GM19239 (cell line): Measurements from ENCODE around the gene MCU.
"Not testable (repeated sequence)": the region's sequence is repeated elsewhere in the genome, so short reads cannot be mapped to it uniquely, and the experiment has no call there.

ENCODE experiments used
- DNase-seq: peaks from one replicate; pipeline ENCODE4 v3.0.0; 2011; ENCODE audit warnings: low spot score; ENCODE audit not compliant: insufficient read length
- FAIRE-seq: peaks from 2 replicates; lab custom pipeline; 2011; peaks lifted over from hg19 to GRCh38; lab: Jason Lieb, UNC

MCU gene

DNA sequence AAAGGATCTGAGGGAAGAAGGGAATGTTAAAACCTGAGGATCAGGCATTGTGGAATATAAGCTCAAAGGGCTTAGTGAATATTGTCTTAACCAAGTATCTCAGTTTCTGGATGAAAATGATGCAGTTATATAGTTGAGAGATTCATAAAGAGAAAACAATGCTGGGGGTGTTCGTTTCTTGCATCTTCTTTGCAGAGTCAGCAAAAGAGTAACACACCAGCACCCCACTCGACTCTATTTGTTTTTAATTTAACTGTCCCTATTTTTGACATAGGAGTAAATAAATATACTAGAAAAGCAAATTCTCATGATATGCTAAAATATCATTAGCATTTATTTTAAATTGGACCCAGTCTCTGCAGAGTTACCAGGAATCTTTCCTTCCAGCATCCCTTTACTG lies 194.0 kb downstream of the MCU start:
- no peak for FAIRE-seq

DNA sequence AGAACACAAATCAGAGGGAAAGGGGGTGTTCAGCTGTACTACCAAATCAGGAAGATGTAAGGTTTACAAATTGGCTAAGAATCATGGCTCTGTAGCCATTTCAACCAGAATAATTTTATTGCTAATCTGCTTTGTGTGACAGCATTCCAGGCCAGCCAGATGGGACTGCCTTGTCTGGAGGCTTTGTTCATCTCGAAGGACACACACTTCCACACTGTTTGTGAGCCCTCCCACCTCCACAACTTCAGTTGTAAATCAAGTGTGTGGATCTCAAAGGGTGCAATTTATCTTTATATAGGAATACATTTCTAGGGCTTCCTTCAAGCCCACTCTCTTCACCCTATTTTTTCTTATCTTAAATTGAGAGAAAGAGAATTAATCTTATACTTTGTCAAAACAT lies 194.7 kb downstream of the MCU start:
- DNase-seq (no peak), FAIRE-seq (no peak)

More for the DNA sequence above, 194.0 kb downstream of the MCU start:
- DNase-seq = no peak

DNA sequence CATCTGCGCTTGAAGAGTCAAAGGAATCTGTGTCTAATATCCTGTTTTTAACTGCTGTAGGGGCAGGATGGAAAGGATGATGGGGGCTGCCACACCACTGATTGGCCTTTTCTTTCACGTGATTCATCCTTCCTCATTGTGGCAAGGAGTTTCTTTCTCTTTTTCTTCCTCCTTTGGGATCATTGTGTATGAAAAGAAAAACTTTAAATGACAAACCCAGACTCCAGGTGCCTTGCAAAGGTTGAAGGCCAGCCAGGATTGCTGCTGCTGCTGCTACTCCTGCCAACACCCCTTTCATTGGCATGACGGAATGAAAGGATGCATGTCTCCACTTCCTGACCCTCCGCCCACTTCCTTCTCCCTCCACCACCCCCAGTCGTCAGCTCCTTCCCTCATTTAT lies 195.1 kb downstream of the MCU start:
- DNase-seq = no peak
- FAIRE-seq = no peak

DNA sequence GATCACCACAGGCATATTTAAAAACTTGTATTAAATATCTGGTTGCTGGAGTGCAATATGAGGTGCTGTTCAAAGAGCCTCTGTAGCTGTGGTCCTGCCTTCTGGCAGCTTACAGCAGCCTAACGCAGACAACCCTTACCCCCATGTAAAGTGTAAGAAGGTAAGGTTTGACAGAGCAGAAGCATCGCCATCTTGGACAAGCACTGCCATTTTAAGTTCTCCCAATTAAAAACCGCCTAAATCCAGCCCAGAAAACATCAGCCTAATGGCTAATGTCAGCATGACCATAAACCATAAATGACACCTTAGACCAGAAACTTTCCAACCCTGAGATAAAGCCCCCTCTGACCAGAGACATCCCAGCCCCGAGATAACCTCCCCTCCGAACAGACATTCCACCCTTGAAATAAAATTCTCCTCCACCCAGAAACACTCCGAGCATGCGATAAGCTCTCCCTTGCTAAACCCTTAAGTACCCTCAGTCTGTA lies 196.3 kb downstream of the MCU start:
- no peak for DNase-seq
- FAIRE-seq = no peak

DNA sequence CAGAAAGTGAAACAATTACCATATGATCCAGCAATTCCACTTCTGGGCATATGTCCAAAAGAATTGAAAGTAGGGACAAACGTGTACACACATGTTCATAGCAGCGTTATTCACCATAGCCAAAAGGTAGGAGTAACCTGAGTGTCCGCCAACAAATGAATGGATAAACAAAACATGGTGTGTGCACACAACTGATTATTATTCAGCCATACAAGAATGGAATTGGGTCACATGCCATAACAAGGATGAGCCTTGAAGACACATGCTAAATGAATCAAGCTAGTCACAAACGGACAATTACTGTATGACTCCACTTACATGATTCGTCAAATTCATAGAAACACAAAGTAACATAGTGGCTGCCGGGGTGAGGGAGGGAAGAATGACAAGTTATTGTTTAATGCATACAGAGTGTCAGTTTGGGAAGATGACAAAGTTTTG lies 197.5 kb downstream of the MCU start:
- FAIRE-seq (no peak), DNase-seq (no peak)

DNA sequence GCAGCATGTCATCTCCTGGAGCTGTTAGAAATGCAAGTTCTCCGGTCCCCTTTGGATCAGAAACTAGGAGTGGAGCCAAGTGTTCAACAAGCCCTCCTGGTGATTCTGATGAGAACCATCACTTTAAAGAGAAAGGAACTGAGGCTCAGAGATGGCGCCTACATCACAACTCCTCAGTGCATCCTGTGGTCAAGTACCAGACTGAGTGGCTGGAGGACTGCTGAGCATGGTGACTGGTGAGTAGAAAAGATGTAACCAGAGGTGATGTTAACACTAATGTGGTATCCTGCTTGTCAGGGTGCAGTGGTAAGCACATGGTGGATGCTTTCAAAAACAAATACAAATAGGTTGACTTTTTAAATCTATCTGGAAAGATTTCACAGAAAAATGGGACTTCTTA lies 198.1 kb downstream of the MCU start:
- DNase-seq (no peak), FAIRE-seq (no peak)

DNA sequence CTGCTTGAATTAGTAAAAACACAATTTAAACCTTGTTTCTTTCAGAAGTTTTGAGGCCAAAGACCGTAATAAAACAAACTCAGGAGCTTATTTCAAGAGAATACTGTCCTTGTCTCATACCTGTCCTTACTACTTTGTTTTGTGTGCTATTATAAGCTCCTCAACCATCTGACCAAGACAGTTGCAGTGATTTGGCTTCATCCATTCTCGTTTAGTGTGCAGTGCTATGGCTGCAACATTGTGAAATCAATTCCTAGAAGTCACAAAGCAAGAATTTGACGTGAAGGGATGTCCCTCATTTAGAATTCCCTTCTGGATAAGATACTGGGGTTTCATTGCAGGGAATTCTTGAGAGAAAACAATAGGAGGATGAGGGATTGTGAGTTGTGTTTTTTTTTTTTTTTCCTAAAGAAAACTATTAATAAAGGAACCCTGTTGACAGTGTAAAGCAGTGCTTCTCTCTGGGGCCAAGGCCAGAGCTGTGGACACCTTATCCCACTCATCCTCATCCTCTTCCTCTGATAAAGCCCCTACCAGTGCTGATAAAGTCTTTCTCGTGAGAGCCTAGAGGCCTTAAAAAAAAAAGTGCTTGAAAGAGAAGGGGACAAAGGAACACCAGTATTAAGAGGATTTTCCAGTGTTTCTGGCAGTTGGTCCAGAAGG lies 201.3 kb downstream of the MCU start, which contains the start of gene OIT3:
Gene OIT3, plus strand, starts transcription at position 604 of the 663 bp plus-strand sequence. CDS start 60 bp downstream, outside the sequence.
- DNase-seq (no peak), FAIRE-seq (no peak)

DNA sequence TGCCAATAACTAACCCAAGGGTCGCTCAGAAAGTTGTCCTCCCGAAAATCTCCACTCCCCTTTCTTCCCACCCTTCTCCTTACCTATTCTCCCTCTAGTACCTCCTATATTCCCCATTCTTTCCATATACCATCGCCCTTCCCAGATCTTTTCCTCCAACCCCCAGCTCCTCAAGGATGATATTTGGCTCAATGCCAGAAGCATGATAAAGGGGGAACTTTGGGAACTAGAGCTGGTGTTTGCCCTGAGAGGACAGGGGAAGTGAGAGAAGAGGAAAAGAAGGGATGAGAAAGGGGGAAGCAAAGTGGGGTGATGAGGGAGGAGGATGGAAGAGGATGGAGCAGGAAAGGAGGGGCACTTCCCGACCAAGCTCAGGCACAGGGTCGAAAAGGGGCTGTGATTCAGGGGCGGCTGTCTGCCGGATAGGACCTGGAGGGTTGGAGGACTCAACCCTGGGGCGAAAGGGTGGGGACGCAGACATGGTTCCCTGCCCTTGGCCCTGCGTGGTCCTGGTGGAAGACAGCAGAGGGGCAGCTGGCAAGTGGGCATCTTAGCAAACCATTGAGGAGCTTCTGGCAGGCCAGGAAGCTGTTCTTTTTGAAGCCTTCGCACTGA lies 203.4 kb downstream of the MCU start:
- no peak for FAIRE-seq
- no peak for DNase-seq

DNA sequence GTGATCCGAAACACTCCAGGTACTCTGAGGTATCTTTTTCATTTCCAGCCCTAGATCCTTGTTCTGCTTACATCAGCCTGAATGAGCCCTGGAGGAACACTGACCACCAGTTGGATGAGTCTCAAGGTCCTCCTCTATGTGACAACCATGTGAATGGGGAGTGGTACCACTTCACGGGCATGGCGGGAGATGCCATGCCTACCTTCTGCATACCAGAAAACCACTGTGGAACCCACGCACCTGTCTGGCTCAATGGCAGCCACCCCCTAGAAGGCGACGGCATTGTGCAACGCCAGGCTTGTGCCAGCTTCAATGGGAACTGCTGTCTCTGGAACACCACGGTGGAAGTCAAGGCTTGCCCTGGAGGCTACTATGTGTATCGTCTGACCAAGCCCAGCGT lies 206.7 kb downstream of the MCU start:
- no peak for DNase-seq
- no peak for FAIRE-seq

DNA sequence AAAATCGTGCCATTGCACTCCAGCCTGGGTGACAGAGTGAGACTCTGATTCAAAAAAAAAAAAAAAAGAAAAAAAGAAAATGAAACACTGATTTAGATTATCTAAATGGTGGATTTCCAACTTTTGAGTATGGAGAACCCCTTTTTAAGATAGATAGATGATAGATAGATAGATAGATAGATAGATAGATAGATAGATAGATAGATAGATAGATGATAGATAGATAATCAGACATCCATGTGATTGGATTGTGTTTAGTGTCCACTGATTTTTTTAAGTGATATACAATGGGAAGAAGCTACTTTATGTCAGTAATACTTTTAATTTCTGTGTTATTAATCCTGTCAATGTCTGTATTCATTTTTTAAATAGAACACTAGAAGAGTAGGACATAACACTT lies 207.6 kb downstream of the MCU start:
- FAIRE-seq (no peak), DNase-seq (no peak)

DNA sequence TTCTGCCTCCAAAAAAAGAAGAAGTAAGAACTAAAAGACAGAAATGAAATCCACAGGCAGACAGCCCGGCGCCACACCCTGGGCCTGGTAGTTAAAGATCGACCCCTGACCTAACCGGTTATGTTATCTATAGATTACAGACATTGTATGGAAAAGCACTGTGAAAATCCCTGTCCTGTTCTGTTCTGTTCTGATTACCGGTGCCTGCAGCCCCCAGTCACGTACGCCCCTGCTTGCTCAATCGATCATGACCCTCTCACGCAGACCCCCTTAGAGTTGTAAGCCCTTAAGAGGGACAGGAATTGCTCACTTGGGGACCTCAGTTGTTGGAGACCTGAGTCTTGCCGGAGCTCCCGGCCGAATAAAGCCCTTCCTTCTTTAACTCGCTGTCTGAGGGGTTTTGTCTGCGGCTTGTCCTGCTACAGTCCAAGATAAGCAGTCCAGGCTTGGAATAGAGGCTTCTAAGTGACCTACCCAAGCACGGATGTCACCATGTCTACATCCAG lies 212.1 kb downstream of the MCU start:
- FAIRE-seq, DNase-seq: not testable (repeated sequence)

DNA sequence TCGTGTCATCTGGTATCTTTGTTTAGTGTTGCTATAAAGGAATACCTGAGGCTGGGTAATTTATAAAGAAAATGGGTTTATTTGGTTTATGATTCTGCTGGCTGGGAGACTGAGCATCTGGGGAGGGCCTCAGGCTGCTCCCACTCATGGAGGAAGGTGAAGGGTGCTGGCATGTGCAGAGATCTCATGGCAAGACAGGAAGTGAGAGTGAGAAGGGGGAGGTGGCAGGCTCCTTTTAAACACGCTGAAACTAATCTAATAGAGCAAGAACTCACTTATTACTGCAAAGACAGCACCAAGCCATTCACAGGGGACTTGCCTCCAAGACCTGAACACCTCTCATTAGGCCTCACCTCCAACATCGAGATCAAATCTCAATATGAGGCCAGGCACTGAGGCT lies 212.9 kb downstream of the MCU start:
- FAIRE-seq (no peak), DNase-seq (no peak)

DNA sequence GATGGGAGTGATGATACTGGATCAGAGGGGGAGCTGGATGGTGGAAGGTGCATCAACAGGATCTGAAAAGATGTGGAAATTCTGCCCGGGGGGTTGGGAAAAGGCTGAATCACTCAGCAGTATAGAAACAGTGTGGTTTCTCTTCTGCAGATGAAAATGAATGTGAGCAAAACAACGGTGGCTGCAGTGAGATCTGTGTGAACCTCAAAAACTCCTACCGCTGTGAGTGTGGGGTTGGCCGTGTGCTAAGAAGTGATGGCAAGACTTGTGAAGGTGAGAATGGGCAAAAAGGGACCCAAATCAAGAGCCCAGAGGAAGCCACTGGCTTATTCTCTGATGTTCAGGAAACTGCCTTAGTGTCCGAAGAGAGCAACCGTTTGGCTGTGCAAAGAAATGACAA lies 214.5 kb downstream of the MCU start:
- no peak for DNase-seq
- FAIRE-seq = no peak

DNA sequence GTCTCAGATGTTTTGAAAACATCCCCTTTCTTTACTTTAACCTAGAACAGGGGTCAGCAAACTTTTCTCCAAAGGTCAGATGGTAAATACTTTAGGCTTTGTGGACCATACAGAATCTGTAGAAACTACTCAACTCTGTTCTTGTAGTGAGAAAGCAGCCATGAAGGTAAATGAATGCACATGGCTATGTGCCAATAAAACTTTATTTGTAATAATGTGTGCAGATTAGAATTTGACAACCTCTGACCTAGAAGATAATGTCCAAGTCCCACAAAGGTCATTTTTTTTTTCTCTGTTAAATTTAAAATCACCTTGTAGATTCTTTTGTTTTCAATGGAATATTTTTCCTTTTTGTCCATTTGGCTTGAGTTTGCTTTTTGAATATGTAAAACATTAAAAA lies 218.8 kb downstream of the MCU start:
- no peak for FAIRE-seq

DNA sequence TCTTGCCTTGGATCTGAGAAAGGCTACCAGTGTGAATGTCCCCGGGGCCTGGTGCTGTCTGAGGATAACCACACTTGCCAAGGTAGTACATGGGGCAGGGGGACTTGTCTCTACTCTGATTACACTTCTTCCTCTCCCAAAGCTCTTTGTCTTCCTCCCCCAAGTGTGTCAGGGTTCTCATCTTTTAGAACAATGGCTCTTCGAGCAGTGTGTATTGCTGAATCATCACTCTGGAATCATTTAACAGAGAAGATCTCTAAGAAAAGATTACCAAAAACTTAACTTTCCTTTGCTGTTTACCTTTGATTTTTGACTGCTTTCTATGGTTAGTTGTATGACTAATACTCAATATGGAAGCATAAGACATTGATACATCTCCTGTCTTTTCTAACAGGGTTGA lies 219.8 kb downstream of the MCU start:
- DNase-seq (no peak), FAIRE-seq (no peak)

More for the DNA sequence above, 218.8 kb downstream of the MCU start:
- no peak for DNase-seq

DNA sequence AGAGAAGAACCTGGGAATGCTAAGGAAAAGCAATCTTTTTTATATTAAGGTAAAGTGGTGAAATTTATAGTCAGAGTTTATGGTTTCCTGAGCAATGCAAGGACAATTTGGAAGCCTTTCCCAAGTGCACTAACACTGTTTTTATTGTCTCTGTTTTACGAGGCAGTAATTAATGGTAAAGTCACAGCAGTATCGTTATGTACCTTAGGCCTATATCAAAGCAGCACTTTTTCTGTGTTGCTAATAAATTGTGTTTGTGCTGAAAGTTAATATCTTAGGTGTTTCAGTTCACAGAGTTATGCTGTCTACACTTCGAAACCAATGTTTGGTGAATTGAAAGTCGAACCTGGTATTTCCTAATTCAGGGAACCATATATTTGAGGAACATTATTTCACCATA lies 220.8 kb downstream of the MCU start:
- no peak for DNase-seq
- no peak for FAIRE-seq

DNA sequence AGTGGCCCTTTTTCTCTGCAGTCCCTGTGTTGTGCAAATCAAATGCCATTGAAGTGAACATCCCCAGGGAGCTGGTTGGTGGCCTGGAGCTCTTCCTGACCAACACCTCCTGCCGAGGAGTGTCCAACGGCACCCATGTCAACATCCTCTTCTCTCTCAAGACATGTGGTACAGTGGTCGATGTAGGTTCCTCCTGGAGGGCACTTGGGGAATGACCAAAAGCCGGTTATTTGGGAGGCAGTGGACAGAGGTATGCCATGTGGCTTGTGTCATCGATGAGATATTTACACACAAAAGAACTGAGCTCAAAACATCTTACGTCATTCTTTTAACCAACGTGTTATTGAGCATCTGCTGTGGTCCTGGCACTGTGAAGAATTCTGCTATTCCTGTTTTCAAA lies 221.3 kb downstream of the MCU start:
- no peak for FAIRE-seq
- no peak for DNase-seq

DNA sequence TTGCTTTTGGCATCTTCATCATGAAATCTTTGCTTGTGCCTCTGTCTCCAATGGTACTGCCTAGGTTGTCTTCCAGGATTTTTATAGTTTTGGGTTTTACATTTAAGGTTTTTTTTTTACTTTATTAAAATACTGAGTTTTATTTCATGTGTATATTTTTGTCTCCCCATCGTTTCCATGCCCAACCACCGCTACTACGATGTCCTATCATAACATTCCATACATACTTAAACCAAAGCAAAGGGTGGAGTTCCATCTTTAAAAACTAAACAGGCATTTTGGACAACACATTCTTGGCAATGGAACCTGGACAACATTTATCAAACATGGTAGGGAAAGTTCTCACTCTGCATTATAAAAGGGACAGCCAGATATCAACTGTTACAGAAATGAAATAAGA lies 225.3 kb downstream of the MCU start:
- not testable (repeated sequence) for DNase-seq, FAIRE-seq

DNA sequence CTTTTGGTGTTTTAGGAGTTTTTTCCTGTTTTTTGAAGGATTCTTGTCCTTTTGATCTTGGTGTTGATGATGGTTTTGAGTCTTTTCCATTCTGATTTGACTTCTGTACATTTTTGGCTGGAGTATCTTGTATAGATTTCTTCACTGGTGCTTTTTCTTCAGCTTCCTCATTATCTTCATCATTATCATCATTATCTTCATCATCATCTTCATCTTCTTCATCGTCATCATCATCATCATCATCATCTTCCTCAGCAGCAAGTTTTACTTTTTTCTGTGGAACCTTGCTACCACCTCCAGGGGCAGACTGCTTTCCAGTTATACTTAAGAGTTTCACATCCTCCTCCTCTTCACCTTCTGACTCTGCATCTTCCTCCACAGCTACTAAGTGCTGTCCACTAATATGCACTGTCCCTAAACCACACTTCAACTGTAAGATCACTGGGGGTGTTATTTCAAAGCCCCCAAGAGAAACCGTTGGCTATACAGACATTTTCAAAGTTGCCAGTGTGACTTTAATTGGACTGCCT lies 225.9 kb downstream of the MCU start:
- FAIRE-seq, DNase-seq: not testable (repeated sequence)

DNA sequence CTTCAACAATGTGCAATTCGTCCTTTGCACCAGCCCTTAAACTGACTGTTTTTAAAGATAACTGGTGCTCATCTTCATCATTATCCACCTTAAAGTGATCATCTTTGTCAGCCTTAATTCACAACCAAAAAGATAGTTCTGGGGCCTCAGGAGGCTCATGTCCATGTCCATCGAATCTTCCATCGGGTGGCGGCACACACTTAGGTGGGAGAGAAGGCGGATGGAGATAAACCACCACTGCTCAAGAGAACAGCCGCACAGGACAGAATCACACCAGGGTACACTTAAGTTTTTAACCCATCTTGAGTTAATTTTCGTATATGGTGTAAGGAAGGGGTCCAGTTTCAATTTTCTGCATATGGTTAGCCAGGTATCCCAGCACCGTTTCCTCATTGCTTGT lies 226.4 kb downstream of the MCU start:
- no peak for FAIRE-seq
- DNase-seq = no peak

DNA sequence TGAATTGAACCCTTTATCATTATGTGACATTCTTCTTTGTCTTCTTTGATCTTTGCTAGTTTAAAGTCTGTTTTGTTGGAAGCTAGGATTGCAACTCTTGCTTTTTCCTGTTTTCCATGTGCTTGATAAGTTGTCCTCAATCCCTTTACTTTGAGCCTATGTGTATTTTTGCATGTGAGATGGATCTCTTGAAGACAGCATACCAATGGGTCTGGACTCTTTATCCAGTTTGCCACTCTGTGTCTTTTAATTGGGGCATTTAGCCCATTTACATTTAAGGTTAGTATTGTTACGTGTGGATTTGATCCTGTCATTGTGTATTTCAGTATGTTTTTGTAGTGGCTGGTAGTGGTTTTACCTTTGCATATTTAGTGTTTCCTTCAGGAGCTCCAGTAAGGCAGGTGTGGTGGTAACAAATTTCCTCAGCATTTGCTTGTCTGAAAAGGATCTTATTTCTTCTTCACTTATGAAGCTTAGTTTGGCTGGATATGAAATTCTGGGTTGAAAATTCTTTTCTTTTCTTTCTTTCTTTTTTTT lies 229.3 kb downstream of the MCU start:
- not testable (repeated sequence) for FAIRE-seq, DNase-seq
